Osteoblast (primary cell): ENCODE data around the gene PDZK1IP1. TPM values are rescaled to one million over a fixed set of nuclear protein-coding genes. Genes with fewer than 3 reads are reported as not detected.

Source experiments
- DNase-seq: peaks from one replicate; pipeline ENCODE4 v3.0.0; 2011; ENCODE audit warnings: low spot score, mixed read lengths; ENCODE audit not compliant: insufficient read length; ENCODE audit errors: missing footprints
- H2AFZ ChIP-seq: 2 replicates; pipeline ENCODE4 v1.6.0; 2011; ENCODE audit warnings: mild to moderate bottlenecking, low read length
- H3K27ac ChIP-seq: 2 replicates; pipeline ENCODE4 v1.5.1; 2011; ENCODE audit warnings: mild to moderate bottlenecking, low read depth, low read length, moderate library complexity
- H3K27me3 ChIP-seq: 2 replicates; pipeline ENCODE4 v1.6.0; 2012; ENCODE audit warnings: mild to moderate bottlenecking, control low read depth, inconsistent platforms, low read length, moderate library complexity; ENCODE audit not compliant: insufficient read depth
- H3K36me3 ChIP-seq: 2 replicates; pipeline ENCODE4 v1.5.1; 2011; ENCODE audit warnings: mild to moderate bottlenecking, low read length, control low read depth, moderate library complexity; ENCODE audit not compliant: insufficient read depth
- H3K4me1 ChIP-seq: 2 replicates; pipeline ENCODE4 v1.5.1; 2011; ENCODE audit warnings: mild to moderate bottlenecking, low read length, control low read depth, moderate library complexity; ENCODE audit not compliant: insufficient read depth
- H3K4me2 ChIP-seq: 2 replicates; pipeline ENCODE4 v1.6.0; 2011; ENCODE audit warnings: mild to moderate bottlenecking, low read length; ENCODE audit not compliant: insufficient read depth
- H3K4me3 ChIP-seq: fragments of 200-600 bp; sonication (generic); 3 replicates; pipeline ENCODE4 v1.5.1; 2012; ENCODE audit warnings: mild to moderate bottlenecking, low read length, inconsistent platforms; ENCODE audit not compliant: insufficient read depth
- H3K79me2 ChIP-seq: 2 replicates; pipeline ENCODE4 v1.6.0; 2012; ENCODE audit warnings: mild to moderate bottlenecking, low read length, control low read depth, inconsistent platforms; ENCODE audit not compliant: insufficient read depth
- H3K9me3 ChIP-seq: 2 replicates; pipeline ENCODE4 v1.5.1; 2011; ENCODE audit warnings: low read depth, low read length, control low read depth
- H4K20me1 ChIP-seq: 2 replicates; pipeline ENCODE4 v1.6.0; 2012; ENCODE audit warnings: mild to moderate bottlenecking, low read length, control low read depth; ENCODE audit not compliant: insufficient read depth
- total RNA-seq: library from RNA; depleted of rRNA; stranded (reverse); fragments of >200 nt; gene quantifications from 2 replicates; pipeline ENCODE4 v1.2.3, GENCODE V29; 2012
- TF ChIP-seq, protein P1 (sequence below): IDR thresholded peaks from 2 replicates; pipeline ENCODE4 v1.5.1; 2011; ENCODE audit warnings: mild to moderate bottlenecking, low read depth, low read length, moderate library complexity; ENCODE audit errors: extremely low read depth

PDZK1IP1 gene
- total RNA-seq, 1 donor: not detected

DNA sequence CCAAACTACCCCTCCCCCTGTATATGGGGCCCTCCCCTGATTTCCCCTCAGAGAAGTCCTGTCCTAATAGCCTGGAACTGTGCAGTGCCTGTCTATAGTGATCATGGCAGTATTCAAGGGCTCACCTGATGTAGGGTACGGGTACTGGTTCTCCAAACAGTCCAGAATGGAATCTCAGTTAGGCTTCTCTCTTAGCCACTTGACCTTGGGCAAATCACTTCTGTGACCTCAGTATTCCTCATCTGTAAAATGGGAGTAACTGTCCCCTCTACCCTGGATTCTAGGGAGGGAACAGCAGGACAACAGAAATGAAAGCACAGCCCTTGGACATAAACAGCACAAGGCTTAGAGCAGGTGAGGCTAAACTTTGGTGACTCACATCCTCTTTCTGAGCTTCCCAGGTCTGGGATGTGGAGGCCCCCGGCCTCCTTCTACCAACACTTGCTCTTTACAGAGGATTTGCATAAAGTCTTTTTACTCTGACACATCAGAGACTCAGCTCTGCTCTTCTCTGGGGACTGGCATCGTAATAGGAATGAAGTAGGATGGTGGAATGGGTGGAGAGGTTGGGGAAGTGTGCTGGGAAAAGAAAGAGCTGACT, 20.0 kb upstream of the PDZK1IP1 start:
- DNase-seq: peak; percentile 51
- H3K79me2 ChIP-seq: no peaks in the 10 kb centered on the region
- no peak overlapping the region for H3K27ac ChIP-seq
- H4K20me1 ChIP-seq: no peaks in the 10 kb centered on the region
- no peaks in the 10 kb centered on the region for H3K4me1 ChIP-seq
- TF ChIP-seq, protein P1, sequence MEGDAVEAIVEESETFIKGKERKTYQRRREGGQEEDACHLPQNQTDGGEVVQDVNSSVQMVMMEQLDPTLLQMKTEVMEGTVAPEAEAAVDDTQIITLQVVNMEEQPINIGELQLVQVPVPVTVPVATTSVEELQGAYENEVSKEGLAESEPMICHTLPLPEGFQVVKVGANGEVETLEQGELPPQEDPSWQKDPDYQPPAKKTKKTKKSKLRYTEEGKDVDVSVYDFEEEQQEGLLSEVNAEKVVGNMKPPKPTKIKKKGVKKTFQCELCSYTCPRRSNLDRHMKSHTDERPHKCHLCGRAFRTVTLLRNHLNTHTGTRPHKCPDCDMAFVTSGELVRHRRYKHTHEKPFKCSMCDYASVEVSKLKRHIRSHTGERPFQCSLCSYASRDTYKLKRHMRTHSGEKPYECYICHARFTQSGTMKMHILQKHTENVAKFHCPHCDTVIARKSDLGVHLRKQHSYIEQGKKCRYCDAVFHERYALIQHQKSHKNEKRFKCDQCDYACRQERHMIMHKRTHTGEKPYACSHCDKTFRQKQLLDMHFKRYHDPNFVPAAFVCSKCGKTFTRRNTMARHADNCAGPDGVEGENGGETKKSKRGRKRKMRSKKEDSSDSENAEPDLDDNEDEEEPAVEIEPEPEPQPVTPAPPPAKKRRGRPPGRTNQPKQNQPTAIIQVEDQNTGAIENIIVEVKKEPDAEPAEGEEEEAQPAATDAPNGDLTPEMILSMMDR: no peak
- H3K9me3 ChIP-seq: no peaks in the 10 kb centered on the region
- peaks cover 5% of the 10 kb centered on the region for H3K27me3 ChIP-seq
- H2AFZ ChIP-seq: no peak overlapping the region
- no peak overlapping the region for H3K4me3 ChIP-seq
- H3K4me2 ChIP-seq: no peak overlapping the region
- no peaks in the 10 kb centered on the region for H3K36me3 ChIP-seq

DNA sequence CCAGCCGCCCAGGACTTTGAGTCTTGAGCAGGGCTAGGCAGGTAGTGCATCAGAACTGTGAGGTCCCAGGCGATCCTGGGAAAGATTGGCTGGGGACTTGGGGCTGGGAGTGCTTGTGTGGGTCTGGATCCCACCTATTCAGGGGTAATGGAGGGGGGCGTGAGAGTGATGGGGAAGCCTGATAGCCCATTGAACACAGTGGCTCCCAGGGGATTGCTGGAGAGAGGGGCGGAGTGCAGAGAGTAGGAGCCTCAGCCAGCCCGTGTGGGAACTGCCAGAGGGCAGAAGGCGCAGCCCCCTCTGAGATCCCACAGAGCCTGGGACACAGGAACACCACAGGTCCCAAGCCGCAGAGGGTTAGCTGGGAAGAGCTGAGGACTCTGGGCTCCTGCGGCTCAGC, 19.3 kb upstream of the PDZK1IP1 start:
- Histone ChIP-seq H3K4me3 (no peak overlapping the region), H3K9me3 (no peaks in the 10 kb centered on the region), H2AFZ (no peak overlapping the region), H3K4me1 (no peaks in the 10 kb centered on the region), H4K20me1 (no peaks in the 10 kb centered on the region), H3K79me2 (no peaks in the 10 kb centered on the region), H3K27me3 (peaks cover 5% of the 10 kb centered on the region), H3K27ac (no peak overlapping the region), H3K4me2 (no peak overlapping the region), H3K36me3 (no peaks in the 10 kb centered on the region)
- no peak for DNase-seq
- TF ChIP-seq, protein P1: no peak

DNA sequence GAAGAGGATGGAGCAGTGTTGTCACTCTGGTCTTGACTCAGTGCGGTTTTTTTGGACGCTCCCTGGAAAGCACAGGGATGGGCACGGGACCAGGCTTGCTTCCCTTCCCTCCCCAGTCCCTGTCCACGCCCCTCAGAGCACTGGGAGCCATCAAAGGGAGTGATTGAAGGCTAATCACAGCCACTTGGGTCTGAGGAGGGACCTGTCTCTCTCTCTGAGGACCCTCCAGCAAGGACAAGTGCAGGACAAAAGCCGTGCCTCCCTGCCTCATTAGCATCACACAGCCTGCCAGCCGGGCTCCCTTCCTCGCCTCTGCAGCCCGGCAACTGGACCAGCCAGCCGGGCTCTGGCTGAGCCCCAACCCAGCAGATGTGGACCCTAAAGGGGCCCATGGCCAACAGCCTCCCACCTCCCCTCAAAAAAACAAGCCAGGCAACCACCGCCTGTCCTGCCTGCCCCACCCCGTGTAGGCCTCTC, 18.6 kb upstream of the PDZK1IP1 start:
- Histone ChIP-seq H3K27ac (no peak overlapping the region), H2AFZ (no peak overlapping the region), H3K4me1 (no peaks in the 10 kb centered on the region), H3K36me3 (no peaks in the 10 kb centered on the region), H3K4me3 (no peak overlapping the region), H3K79me2 (no peaks in the 10 kb centered on the region), H3K27me3 (peaks cover 5% of the 10 kb centered on the region), H3K9me3 (no peaks in the 10 kb centered on the region), H4K20me1 (no peaks in the 10 kb centered on the region), H3K4me2 (no peak overlapping the region)
- peak; percentile 66 for DNase-seq
- TF ChIP-seq, protein P1: no peak

DNA sequence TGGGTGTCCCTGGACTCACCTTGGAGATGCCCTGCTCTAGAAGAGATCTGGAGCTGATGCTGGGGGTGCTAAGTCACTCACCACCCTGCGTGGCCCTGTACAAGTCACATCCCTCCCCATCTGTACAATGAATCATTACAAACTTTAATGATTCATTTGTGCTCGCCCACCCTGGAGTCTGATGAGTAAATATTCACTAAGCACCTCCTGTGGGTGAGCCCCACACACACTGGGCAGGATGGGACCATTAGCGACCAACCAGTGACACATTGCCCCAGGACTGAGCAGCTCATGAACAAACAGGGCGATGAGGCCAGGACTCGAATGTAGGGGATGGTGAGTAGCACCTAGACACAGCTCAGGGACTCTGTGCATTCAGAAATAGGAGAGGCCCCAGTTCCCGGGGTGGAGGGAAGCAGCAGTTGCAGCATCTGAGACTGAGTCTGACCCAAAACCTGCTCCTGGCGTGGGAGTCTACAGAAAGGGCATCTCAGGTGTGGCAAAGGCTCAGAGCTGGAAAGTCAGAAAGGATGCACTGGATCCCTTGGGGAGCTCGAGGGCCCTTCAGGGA, 18.1 kb upstream of the PDZK1IP1 start:
- H3K4me3 ChIP-seq: no peak overlapping the region
- H3K79me2 ChIP-seq: no peaks in the 10 kb centered on the region
- no peaks in the 10 kb centered on the region for H3K9me3 ChIP-seq
- H2AFZ ChIP-seq: no peak overlapping the region
- no peaks in the 10 kb centered on the region for H3K36me3 ChIP-seq
- H3K27ac ChIP-seq: no peak overlapping the region
- TF ChIP-seq, protein P1: no peak
- no peak overlapping the region for H3K4me2 ChIP-seq
- H3K4me1 ChIP-seq: no peaks in the 10 kb centered on the region
- H3K27me3 ChIP-seq: peaks cover 5% of the 10 kb centered on the region
- H4K20me1 ChIP-seq: no peaks in the 10 kb centered on the region
- peak; percentile 87 for DNase-seq
